NCI-H187 (cell line): Measurements from ENCODE around the gene ATP2B2.

Experiments
- DNase-seq, 2 experiments: peaks; one replicate each; lab custom pipeline; 2025; lab: John Stamatoyannopoulos, UW

Gene ATP2B2

DNA sequence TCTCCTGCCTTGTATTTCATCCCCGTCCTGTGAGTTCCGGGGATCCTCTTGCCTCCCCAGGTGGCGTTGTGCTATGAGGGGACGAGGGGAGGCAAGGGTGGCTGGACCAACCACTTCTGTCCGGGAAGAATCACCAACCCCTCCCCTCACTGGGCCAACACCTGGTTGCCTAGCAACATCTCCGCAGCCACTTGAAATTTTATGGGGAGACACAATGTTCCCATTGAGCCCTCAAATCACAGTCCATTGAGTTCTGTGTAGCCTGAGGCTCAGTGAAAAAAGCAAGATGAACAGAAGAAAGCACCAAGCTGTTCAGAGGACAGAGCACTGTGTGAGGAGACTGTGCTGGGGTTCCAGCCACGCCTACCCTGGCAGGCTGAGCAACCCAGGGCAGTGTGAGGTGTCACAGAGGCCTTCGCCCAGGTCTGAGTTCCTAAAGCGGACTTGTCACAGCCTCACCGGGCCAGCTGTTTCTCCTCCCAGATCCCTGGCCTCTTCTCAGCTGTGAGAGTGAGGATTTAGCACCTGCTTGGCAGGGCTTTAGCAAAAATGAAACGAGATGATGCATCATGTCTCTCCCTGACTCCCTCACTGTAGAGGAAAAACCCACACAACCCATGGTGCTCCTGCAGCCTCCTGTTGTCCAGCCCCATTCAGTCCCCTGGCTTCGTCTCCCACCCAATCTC, 76.8 kb downstream of the ATP2B2 start:
- DNase-seq = peak in 1 of 2 experiments; percentile 0

DNA sequence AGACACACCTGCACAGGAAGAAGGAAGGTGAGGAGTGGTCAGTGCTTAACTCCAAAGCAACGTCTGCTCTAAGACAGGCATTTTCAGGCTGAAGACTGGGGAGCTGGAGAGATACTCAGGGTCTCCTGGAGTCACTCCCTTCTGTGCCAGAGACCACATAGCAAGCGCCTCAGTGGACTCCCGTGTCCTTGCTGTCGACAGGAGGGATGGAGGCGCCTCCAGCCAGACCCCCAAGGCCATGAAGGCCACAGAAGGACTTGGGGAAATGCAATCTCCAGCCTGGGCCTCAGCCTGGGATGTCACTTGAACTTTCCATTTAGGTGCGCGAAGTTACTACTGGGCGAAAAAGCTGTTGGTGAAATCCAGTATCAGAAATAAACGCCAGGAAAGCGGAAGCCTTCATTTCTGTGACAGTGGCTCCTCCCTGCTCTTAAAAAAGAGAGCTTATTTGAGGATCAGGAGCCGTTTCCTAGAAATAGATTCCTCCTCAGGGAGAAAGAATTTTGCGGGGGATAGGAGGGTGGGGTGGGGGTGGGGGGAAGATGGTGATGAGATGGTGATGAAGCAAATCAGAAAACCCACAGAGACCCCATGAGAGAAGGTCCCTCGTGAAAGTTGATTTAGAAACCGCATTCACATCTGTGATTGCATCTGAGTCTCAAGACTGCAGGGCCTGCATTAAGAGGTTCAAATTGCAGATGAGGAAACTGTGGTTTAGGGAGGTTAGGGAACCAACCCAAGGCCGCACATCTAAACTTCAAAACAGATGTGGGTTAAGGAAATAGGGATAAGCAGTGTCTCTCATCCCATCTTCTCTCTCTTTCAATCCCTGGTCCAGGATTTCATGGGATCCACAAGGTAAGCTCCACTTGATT, 78.8 kb downstream of the ATP2B2 start:
- DNase-seq = no peak

DNA sequence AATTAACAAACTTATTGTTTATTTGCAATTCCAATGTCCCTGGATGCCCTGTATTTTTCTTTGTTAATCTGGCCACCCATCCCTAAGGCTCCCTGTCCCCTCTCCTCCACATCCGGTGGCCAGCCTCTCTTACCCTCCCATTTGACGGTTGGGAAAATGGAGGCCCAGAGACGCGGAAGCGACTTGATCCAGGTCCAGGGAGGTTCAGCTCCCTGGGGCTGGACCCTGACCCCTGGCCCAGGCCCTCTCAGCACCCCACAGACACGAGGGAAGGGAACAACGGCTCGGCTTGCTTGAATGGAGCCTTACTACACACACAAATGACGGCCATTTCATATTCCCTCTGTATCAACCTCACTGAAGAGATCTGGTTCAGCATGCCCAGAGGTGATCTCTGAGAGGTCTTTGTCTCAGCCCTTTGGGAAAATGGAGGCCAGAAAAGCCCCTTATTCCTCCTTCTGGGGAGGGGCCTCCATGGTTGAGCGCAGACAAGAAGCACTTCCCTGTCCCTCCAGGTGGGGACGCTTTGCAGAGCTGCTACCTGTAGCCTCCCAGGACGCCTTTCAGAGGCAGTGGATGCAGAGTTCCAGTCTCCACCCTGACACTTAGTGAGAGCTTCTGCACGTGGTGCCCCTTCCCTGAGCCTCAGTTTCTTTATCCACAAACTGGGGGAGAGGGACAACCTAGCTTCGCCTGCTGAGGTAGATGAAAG, 82.1 kb downstream of the ATP2B2 start:
- DNase-seq = no peak

DNA sequence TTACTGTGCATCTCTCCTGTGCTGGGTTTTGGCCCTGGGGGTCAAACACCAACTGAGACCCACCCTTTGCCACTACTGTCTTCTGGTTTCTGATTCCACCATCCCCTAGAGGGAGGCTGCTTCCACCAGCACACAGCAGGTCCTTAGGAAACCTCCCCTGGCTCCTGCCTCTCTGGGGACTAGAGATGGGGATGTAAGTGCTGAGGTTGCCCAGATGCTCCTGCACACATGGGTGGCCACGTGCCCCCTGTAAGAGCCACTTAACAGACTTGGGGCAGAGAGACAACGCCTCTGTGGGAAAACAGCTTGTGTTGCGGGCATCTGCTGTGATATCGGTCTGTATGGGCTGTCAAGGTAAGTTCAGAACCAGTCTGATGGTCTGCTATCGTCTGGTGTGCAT, 83.4 kb downstream of the ATP2B2 start:
- DNase-seq = no peak

DNA sequence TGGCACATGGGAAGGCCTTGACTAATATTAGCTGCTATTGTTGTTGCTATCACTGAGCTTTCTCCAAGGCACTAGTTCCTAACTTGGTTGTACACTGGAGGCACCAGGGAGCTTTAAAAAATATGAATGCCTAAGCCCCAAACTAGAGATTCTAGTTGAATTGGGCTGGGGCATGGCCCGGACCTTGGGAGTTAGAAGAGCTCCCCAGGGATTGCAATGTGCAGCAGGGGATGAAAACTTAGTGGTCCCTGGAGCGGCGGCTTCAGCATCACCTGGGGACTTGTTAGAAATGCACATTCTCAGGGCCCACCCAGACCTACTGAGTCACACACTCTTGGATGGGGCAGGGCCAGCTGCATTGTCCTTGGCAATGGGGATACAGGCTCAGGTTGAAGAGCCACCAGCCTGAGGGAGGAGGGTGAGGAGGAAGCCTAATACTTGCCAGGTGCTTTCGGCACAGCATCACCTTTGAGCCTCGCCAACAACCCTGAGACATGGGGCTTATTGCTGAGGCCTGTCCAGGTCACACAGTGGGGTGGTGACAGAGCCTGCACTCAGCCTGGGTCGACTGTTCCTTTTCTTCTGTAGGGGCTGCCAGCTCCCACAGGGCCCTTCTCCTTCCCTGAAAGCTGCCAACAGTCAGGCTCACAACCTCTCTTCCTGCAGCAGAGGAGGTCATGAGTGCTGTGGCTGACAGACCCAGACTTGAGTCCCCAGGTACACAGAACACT, 84.5 kb downstream of the ATP2B2 start:
- no peak for DNase-seq

DNA sequence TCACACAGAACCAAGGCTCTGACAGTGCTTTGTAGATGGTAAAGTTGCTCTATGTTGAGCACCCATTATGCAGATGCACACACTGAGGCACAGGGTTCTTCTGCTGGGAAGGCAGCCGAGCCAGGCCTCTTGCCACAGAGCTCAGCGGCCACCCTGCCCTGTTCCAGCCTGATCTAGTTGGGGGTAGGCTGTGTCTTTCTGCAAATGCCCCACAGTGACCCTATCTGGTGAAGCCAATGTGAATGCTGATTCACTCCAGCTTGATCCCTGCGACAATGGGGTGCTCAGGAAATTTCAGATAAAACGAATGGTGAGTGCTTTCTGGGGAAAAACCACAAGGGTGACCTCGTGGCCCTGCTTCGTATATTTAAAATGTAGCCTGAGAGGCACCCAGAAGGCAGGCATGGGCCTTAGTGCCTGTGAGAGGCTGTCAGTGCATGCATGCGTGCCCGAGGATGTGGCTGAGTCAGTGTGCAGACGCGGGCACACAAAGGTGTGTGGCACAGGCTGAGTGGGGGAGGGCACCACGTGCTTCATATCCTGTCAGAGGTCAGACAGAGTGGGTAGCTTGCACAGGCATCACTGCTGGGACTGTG, 85.7 kb downstream of the ATP2B2 start:
- DNase-seq = no peak

DNA sequence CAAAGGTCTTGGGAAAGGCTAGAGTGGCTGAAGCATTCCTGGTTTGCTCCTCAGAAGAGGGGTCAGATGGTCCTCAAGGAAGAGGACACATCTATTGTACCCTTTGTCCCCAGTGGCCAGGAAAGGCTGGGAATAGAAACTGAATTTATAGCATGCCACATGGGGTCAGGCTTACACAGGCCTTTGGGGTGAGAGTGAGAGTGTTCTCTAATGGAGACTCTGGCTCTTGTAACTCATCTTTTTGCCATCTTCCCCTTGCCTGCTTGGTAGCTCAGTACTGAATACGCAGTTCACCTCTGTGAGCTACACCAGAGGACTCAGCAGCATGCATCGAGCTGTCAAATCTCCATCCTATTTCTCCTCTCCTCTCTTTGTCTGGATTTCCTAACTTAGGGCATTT, 87.5 kb downstream of the ATP2B2 start:
- no peak for DNase-seq

DNA sequence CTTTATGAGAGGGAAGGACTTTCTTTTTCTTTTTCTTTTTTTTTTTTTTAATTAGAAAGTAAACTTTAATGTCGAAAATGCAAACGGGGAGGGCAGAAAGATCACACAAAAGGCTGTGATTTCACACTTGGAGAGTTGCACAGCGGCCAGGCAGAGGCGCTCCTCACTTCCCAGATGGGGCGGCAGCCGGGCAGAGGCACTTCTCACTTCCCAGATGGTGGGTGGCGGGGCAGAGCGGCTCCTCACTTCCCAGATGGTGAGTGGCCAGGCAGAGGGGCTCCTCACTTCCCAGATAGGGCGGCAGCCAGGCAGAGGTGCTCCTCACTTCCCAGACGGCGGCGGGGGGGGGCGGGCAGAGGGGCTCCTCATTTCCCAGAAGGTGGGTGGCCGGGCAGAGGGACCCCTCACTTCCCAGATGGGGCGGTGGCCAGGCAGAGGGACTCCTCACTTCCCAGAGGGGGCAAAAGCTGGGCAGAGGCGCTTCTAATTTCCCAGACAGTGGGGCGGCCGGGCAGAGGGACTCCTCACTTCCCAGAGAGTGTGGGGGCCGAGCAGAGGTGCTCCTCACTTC, 88.6 kb downstream of the ATP2B2 start:
- DNase-seq = no peak

DNA sequence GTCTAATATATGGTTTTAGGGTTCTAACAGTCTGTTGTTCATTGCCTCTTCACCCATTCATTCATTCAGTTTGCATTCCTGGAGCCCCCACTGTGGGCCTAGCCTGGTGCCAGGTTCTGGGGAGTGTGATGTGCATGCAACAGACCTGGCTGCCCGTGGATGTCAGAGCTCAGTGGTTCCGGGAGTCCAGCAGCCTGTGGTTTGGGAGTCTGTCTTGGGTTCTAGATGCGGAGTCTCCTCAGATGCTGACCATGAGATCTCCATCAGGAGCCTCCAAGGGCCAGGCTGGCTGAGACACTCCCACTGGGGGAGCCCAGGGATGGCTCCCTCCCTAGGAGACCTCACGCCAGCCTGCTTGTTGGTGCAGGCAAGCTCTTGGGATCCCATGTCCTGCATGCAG, 92.3 kb downstream of the ATP2B2 start:
- DNase-seq = no peak

DNA sequence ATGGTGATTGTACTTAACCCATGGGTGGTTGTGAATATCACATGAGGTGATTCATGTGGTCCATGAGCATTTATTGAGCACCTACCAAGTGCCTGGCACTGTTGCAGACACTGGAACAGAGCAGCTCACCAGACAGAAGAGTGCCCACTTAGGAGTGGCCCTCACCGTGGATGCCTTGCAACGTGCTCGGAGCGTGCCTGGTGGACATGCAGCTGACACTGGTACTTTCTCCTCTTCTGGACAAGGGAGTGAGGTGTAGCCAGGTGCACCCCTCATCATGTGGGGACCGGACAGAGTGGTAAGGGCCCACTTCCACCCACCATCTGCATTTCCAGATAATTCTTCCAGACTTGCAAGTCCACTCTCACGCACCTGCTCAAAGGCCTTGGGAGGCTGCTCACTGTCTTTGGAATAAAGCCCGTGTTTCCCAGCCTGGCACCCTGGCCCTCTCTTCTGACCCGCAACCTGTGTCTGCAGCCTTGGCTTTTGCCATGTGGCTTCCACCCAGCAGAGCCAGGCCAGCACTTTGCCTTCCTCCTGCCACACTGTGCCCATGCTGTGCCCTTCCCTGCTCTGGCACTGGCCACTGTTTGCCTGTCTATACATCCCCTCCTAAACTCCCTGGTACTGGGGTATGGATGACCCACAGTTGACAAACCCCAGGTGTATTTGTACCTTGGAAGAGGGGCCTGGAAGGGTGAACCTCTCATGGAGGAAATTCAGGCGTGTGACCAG, 93.6 kb downstream of the ATP2B2 start:
- DNase-seq = no peak

DNA sequence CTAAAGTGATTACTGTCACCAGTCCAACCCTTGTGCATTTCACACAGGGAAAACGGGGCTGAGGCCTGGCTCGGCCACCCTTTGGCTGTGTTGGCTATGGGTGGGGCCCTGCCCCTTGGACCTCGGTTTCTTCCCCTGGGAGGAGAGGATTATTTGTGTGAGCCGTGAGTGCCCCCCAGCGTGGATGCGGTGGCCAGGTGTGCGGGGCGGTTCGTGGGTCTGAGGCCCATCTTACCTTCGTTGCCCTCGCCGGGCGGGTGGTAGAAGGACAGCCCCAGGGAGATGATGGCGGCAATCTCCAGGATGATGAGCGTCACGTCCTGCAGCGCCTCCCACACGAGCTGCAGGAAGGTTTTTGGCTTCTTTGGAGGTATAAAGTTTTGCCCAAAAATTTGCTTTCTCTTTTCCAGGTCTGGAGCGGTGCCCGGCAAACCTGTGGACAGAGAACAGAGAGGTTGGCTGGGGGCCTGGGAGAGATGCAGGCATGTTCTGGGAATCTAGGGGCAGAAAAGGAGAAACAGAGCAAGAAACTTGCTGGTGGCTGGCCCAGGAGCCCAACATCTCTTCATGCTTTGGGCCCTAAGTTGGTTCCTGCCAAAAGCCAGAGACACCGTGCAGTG, 94.9 kb downstream of the ATP2B2 start:
- no peak for DNase-seq

DNA sequence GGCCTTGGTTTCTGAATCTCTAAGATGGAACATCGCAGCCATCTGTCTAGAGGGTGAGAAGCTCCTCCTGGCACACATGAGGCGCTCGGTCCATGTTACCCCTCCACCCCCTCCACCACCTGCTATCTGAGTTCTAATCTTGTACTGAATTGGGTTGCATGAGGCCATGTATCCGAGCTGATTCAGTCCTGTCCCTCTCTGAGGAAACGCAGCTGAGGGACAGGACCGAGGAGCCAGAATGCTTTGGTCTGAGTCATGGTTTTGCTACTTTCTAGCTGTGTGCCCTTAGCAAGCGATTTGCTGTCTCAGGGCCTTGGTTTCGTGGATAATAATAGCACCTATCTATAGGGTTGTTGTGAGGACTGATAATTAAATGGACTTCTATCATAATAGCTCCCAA, 96.7 kb downstream of the ATP2B2 start:
- DNase-seq = no peak

DNA sequence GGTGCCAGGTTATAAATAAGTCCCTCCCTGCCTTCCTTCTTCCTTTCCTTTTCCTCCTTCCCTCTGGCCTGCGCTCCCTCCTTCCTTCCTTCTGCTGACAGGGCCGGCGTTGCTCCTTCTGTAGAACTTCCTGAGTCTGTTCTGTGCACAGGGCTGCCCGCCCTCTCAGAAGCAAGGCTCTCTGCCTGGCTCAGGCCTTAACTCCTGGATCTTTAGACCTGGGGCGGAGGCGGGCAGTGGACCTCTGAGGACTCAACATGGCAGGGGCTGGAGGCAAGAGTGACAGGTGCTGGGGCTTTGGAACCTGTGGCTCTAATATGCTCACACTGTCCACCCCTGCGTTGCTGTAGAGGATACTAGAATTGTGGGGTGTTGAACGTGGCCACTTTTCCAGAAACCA, 98.0 kb downstream of the ATP2B2 start:
- DNase-seq = no peak

DNA sequence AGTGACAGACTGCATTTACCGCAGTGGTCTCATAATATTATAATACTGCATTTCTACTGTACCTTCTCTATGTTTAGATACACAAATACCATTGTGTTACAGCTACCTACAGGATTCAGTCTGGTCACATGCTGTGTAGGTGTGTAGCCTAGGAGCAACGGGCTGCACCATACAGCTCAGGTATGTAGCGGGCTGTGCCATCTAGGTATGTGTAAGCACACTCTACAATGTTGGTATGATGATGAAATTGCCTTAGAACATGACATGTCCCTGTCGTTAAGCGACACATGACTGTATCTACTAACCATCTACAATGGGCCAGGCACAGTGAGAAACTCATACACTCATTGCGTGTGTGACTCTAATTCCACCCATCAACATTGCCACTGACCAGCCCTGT, 99.0 kb downstream of the ATP2B2 start:
- DNase-seq = no peak

DNA sequence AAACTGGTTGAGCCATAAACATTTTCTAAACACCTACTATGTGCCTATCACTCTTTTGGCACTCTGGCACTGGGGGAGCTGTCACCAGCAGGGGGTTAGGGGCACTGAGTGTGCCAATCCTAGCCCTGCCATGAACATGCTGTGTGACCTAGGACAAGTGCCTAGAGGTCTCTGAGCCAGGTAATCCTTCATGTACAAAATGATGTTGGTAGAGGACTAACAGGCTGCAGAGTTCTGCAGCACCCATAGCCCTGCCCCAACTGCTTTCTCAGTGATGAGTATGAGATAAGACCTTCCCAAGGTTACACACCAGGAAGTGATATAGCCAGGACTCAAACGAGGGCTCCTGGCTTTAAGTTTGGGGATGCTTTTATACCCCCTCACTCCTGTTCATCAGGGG, 99.6 kb downstream of the ATP2B2 start:
- no peak for DNase-seq

DNA sequence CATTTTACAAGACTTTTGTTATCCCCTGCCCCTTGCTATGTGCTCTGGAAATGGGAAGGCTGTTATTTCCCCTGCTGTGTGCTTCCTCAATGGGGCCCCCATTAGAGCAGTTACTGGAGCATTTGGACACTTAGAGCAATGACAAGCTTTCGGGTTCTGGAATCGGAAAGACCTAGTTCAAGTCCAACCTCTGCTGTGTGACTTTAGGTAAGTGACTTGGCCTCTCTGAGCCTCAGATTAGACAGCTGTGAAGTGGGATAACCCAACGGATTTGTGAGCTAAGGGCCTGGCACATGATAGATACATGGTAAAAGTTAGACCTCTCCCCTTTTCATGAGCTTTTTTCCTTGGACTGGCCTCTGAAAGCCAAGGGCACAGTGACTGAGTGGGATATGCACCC, 100.5 kb downstream of the ATP2B2 start:
- no peak for DNase-seq

DNA sequence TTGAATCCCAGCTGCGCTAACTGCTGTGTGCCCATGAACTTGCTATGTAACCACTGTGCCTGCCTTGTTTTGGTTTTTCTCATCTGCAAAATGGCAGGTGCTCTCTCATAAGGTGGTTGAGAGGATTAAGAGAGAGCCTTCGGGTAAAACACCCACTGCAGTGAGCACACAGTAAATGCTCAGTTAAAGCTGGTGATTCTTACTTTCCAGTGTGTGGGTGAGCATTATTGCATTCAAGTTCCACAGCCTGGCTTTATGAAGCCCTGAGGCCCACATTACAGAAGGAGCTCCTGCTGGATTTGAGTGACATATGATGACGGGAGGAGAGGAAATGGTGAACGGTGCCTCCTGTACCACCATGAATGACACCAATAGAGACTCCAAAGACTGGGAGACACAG, 101.0 kb downstream of the ATP2B2 start:
- no peak for DNase-seq

DNA sequence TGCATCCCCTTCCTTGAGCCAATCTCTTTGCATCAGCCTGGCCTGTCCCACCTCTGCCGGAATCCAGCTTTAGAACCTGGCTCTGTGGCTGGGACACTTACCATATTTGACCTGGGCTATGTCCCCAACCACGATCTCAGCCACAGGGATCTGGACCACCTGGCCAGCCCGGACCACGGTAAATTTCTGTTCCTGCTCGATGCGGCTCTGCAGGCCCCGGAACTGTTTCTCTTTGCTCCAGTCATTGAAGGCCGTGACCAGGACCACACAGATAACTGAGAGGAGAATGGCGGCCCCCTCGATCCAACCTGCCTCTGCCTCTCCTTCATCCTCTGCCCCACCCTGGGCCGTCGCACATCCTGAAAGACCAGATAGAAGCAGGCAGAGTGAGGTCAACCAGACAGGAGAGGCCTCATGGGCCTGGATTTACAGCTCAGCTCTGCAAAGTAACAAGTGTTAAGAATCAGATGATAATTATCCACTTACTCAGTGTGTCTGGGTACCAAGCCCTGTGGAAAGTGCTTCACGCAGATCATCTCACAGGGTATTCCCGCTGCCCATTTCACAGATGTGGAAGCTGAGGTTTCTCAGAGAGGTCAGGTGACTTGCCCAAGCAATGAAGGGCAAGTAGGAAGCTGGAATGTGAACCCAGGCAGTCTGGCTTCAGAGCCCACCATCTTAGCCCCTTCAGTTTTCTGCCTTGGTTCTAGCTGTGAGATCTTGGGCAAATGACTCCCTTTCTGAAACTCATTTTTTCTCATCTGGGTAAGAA, 103.2 kb downstream of the ATP2B2 start:
- no peak for DNase-seq

DNA sequence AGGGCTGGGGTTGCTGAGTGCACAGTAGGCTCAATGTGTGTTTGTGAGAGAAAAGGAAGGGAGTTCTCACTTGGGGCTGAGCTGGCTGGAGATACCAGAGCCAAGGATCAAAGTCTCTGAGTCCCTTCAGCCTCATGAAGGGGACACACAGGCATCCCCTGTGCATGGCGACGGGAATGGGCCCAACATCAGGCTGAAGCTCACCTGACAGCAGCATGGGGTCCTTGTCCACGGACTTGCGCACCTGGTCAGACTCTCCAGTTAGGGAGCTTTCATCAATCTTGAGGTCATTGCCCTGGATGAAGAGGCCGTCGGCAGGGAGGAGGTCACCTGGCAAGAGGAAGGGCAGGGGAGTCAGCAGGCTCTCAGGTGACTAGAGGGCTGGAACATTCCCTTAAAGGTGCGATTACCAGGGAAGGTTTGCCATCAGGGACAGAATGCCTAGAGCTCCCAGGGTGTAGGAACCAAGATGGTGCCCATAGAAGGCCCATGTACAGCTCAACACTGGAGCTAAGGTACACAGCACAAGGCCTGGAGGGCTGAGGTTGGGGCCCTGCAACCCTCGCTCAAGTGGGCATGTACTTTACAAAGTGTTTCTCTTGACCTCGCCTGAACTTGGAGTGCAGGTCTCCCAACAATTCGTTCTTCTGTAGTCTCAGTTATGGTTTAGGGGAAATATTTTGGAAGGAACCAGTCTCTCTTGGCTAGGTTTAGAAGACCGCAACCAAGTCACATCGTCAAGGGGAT, 104.5 kb downstream of the ATP2B2 start:
- no peak for DNase-seq
